Suprapubic skin (tissue), 4 donors: ENCODE results near the gene NDUFS3. TPM values are rescaled to one million over a fixed set of nuclear protein-coding genes. Genes with fewer than 3 reads are reported as not detected.

Experiments used
- DNase-seq, 2 donors: peaks; one replicate each; pipeline ENCODE4 v3.0.0-alpha.2; 2019; ENCODE audit warnings: low spot score in 2 of 2
- H3K27ac ChIP-seq: fragments of 200-600 bp; sonication (generic); one replicate; pipeline ENCODE4 v1.5.1; 2019
- H3K27me3 ChIP-seq: fragments of 200-600 bp; sonication (generic); one replicate; pipeline ENCODE4 v1.5.1; 2019
- H3K36me3 ChIP-seq: fragments of 200-600 bp; sonication (generic); one replicate; pipeline ENCODE4 v1.5.1; 2019
- H3K4me1 ChIP-seq: fragments of 200-600 bp; sonication (generic); one replicate; pipeline ENCODE4 v1.5.1; 2019
- H3K4me3 ChIP-seq: fragments of 200-600 bp; sonication (generic); one replicate; pipeline ENCODE4 v1.5.1; 2019; ENCODE audit warnings: mild to moderate bottlenecking
- H3K9me3 ChIP-seq: fragments of 200-600 bp; sonication (generic); one replicate; pipeline ENCODE4 v1.5.1; 2019
- CTCF ChIP-seq, 2 donors: fragments of 200-600 bp in 1 of 2; fragments of 450-650 bp in 1 of 2; sonication (generic) in 1 of 2; IDR thresholded peaks; one replicate each; pipeline ENCODE4 v1.5.1; 2016 to 2019; ENCODE audit warnings: antibody characterized with exemption in 2 of 2, mild to moderate bottlenecking in 1 of 2, moderate library complexity in 1 of 2
- EP300 ChIP-seq: sonication (generic); formaldehyde crosslinking; IDR thresholded peaks from one replicate; pipeline ENCODE4 v1.6.1; 2017; ENCODE audit warnings: antibody characterized with exemption
- POLR2A ChIP-seq, 2 donors: fragments of 450-650 bp; IDR thresholded peaks; one replicate each; pipeline ENCODE4 v1.6.1; 2017; ENCODE audit warnings: antibody characterized with exemption in 2 of 2, mild to moderate bottlenecking in 2 of 2, moderate library complexity in 2 of 2
- POLR2AphosphoS5 ChIP-seq, 3 donors: sonication (generic); formaldehyde crosslinking; IDR thresholded peaks; one replicate each; pipeline ENCODE4 v1.6.1; 2017; ENCODE audit warnings: antibody characterized with exemption in 3 of 3
- WGBS: methylation state at CpG from one replicate; pipeline ENCODE4 v1.1.5; 2018; 5-methylcytosine and 5-hydroxymethylcytosine counted together
- total RNA-seq, 4 donors: library from RNA; depleted of rRNA; stranded (reverse); fragments of >200 nt; gene quantifications; one replicate each; pipeline ENCODE4 v1.1.0, GENCODE V29; 2016

The NDUFS3 gene
- total RNA-seq, 4 donors from 2014 or later = 41.3 to 79.5 (median 62.5) TPM

- Histone ChIP-seq H3K27ac (no peak within 1 kb of the TSS), H3K27me3 (peaks cover 31% of the 10 kb centered on the region), H3K4me1 (peaks cover 14% of the 10 kb centered on the region), H3K4me3 (peak within 1 kb of the TSS; percentile 48), H3K9me3 (no peaks in the 10 kb centered on the region), H3K36me3 (no peaks in the 10 kb centered on the region)
- no peak for TF ChIP-seq POLR2A (IDR thresholded peaks at IDR 0.05)
- TF ChIP-seq EP300 = no peak
- TF ChIP-seq CTCF (IDR thresholded peaks at IDR 0.05) = no peak
- TF ChIP-seq POLR2AphosphoS5 (IDR thresholded peaks at IDR 0.05) = no peak
- 8% methylated on average over 21 of the region's 48 CpGs for WGBS
- DNase-seq = no peak
Measured at GRCh38 chr11:47593934-47594855, 15.3 kb downstream of the NDUFS3 start, which contains the start of gene C1QTNF4. C1QTNF4 (minus strand) TSS chr11:47594411; CDS start chr11:47590810, 3,601 bp downstream.

GRCh38 chr11:47595029-47595428 is 16.2 kb downstream of the NDUFS3 start:
- H3K4me1 ChIP-seq = peaks cover 14% of the 10 kb centered on the region
- no peak for TF ChIP-seq POLR2A (IDR thresholded peaks at IDR 0.05)
- no peak for TF ChIP-seq POLR2AphosphoS5 (IDR thresholded peaks at IDR 0.05)
- no peak for TF ChIP-seq CTCF (IDR thresholded peaks at IDR 0.05)
- no peak for TF ChIP-seq EP300
- peaks cover 26% of the 10 kb centered on the region for H3K27me3 ChIP-seq
- H3K4me3 ChIP-seq = no peak overlapping the region
- H3K36me3 ChIP-seq = no peaks in the 10 kb centered on the region
- H3K9me3 ChIP-seq = no peaks in the 10 kb centered on the region
- no peak for DNase-seq
- 74% methylated on average over 7 of the region's 7 CpGs for WGBS
- H3K27ac ChIP-seq = no peak overlapping the region

DNA sequence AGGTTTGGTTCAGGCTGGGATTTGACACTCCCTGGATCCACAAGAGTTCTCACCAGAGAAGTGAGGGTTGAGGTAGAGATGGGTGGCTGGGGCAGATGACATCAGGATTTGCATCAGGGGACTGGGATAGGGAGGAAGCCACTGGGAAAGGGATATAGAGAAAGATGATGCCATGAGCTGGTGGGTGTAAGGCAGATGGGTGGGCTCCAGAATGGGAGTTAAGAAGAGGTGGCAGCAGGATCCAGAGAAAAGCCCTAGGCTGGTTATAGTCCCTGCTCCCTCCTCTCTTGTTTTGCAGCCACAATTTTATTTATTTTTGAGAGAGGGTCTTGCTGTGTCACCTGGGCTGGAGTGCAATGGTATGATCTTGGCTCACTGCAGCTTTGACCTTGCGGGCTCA is 17.1 kb downstream of the NDUFS3 start:
- no peaks in the 10 kb centered on the region for H3K9me3 ChIP-seq
- 100% methylated on average over 1 of the region's 1 CpG for WGBS
- peaks cover 24% of the 10 kb centered on the region for H3K27me3 ChIP-seq
- peaks cover 14% of the 10 kb centered on the region for H3K4me1 ChIP-seq
- H3K36me3 ChIP-seq = no peaks in the 10 kb centered on the region
- H3K27ac ChIP-seq = no peak overlapping the region
- no peak overlapping the region for H3K4me3 ChIP-seq
- no peak for TF ChIP-seq EP300
- no peak for TF ChIP-seq CTCF (IDR thresholded peaks at IDR 0.05)
- no peak for TF ChIP-seq POLR2A (IDR thresholded peaks at IDR 0.05)
- TF ChIP-seq POLR2AphosphoS5 (IDR thresholded peaks at IDR 0.05) = no peak
- no peak for DNase-seq

DNA sequence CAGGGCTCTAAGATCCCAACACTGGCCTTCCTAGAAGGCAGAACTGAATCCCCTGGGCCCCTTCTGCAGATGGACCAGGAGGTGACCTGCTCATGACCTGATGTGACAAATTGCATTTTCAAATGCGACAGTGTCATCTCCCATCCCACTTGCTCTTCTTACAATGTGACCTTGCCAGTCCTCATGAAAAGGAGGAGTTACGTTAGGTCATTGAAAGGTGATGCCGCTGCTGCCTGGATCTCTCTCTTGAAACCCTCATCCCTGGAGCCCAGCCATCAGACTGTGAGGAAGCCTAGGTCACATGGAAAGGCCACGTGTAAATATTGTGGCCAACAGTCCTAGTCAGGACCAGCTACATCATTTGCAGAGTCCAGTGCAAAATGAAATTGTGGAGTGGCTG is 21.0 kb downstream of the NDUFS3 start:
- 72% methylated on average over 4 of the region's 4 CpGs for WGBS
- DNase-seq = no peak
- H3K36me3 ChIP-seq = no peaks in the 10 kb centered on the region
- no peak overlapping the region for H3K4me3 ChIP-seq
- TF ChIP-seq EP300 = no peak
- TF ChIP-seq POLR2AphosphoS5 (IDR thresholded peaks at IDR 0.05) = no peak
- TF ChIP-seq POLR2A (IDR thresholded peaks at IDR 0.05) = no peak
- TF ChIP-seq CTCF (IDR thresholded peaks at IDR 0.05) = no peak
- H3K4me1 ChIP-seq = no peaks in the 10 kb centered on the region
- peaks cover 3% of the 10 kb centered on the region for H3K27me3 ChIP-seq
- no peaks in the 10 kb centered on the region for H3K9me3 ChIP-seq
- H3K27ac ChIP-seq = no peak overlapping the region

DNA sequence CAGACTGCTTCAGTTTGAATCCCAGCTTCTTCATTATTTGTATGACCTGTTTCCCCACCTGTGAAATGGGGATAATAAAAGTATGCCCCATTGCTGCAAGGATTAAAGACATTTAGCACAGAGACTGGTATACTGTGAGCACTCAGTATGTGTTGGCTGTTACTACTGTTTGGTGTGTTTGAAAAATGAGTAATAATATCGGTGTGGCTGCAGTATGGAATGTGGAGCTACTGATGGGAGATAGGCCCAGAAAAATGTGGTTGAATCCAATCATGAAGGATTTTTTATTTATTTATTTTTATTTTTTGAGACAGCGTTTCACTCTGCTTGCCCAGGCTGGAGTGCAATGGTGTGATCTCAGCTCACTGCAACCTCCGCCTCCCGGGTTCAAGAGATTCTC is 24.4 kb downstream of the NDUFS3 start:
- no peak overlapping the region for H3K27ac ChIP-seq
- no peaks in the 10 kb centered on the region for H3K27me3 ChIP-seq
- H3K9me3 ChIP-seq = no peaks in the 10 kb centered on the region
- H3K36me3 ChIP-seq = no peaks in the 10 kb centered on the region
- no peak overlapping the region for H3K4me3 ChIP-seq
- WGBS = 83% methylated on average over 4 of the region's 4 CpGs
- no peak for TF ChIP-seq POLR2AphosphoS5 (IDR thresholded peaks at IDR 0.05)
- TF ChIP-seq EP300 = no peak
- no peak for TF ChIP-seq POLR2A (IDR thresholded peaks at IDR 0.05)
- no peak for TF ChIP-seq CTCF (IDR thresholded peaks at IDR 0.05)
- H3K4me1 ChIP-seq = peaks cover 8% of the 10 kb centered on the region
- no peak for DNase-seq
